OCI-LY7 (cell line): ENCODE data around the gene HELZ.

Source experiments
- CTCF ChIP-seq: fragments of 200-600 bp; sonication (generic); conservative IDR thresholded peaks from 2 replicates; pipeline ENCODE4 v1.5.1; 2014; ENCODE audit warnings: mild to moderate bottlenecking, antibody characterized with exemption, low read length, moderate library complexity, mixed read lengths
- EZH2phosphoT487 ChIP-seq: fragments of 200-600 bp; sonication (generic); IDR thresholded peaks from 2 replicates; pipeline ENCODE4 v1.6.1; 2018; ENCODE audit warnings: low read depth, borderline replicate concordance, mild to moderate bottlenecking, mixed run types, antibody characterized with exemption, low read length, moderate library complexity, mixed read lengths

DNA sequence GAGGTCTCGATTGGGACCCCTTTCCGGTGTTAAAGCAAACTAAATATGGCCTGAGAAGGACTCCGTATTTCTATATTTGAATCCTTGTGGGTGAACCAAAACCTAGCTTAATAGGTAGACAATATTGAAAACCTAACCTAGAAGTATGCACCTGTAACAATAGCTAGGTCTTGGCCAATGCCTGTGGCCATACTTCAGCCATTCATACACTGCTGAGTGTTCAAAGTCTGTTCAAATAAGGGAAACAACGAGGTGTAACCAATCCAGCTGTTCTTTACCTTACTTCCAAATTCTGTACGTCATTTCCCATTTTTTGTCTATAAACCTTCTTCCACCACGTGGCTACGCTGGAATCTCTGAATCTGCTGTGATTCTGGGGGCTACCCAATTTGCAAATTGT lies 34.1 kb upstream of the HELZ start:
- TF ChIP-seq CTCF: no peak
- no peak for TF ChIP-seq EZH2phosphoT487
